ENCODE data around the gene RPS6KL1. TPM values are rescaled to one million over a fixed set of nuclear protein-coding genes. Genes with fewer than 3 reads are reported as not detected.

RPS6KL1 gene, protein sequence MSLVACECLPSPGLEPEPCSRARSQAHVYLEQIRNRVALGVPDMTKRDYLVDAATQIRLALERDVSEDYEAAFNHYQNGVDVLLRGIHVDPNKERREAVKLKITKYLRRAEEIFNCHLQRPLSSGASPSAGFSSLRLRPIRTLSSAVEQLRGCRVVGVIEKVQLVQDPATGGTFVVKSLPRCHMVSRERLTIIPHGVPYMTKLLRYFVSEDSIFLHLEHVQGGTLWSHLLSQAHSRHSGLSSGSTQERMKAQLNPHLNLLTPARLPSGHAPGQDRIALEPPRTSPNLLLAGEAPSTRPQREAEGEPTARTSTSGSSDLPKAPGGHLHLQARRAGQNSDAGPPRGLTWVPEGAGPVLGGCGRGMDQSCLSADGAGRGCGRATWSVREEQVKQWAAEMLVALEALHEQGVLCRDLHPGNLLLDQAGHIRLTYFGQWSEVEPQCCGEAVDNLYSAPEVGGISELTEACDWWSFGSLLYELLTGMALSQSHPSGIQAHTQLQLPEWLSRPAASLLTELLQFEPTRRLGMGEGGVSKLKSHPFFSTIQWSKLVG
- polyA plus RNA-seq (2013, experiment 1 of 2): 4.4 TPM
- polyA plus RNA-seq (2013, experiment 2 of 2): 4.9 TPM

- Histone ChIP-seq H4K8ac (ENCODE audit: low read depth, low read length) (no peak within 1 kb of the TSS), H3K4me3 (ENCODE audit: low read length in 2 of 2) (peak within 1 kb of the TSS; percentile 83 to 94), H3K79me1 (ENCODE audit: low read depth, low read length) (peaks cover 3% of the 10 kb centered on the region), H3K27me3 (ENCODE audit: control insufficient read depth in 3 of 3, insufficient read depth in 3 of 3, low read depth in 1 of 3, low read length in 3 of 3) (peaks cover 0 to 11% (median 0%) of the 10 kb centered on the region in 3 experiments), H3K14ac (ENCODE audit: low read length) (peak within 1 kb of the TSS; percentile 97), H2BK120ac (ENCODE audit: low read depth, low read length) (no peak within 1 kb of the TSS), H3K4me1 (ENCODE audit: control insufficient read depth in 2 of 2, insufficient read depth in 1 of 2, low read depth in 1 of 2, low read length in 2 of 2) (peaks cover 0 to 5% of the 10 kb centered on the region in 2 donors), H3K18ac (ENCODE audit: low read length) (peak within 1 kb of the TSS; percentile 93), H2AFZ (ENCODE audit: low read length) (peak within 1 kb of the TSS; percentile 100), H3K4ac (ENCODE audit: low read length) (no peak within 1 kb of the TSS), H2BK5ac (ENCODE audit: low read length) (no peak within 1 kb of the TSS), H4K91ac (ENCODE audit: low read depth, low read length, poor library complexity) (no peak within 1 kb of the TSS), H3K9ac (ENCODE audit: low read depth, low read length, poor library complexity) (peak within 1 kb of the TSS; percentile 95), H2AK5ac (ENCODE audit: low read depth, low read length) (peak within 1 kb of the TSS; percentile 73), H3K9me3 (replicated peaks in 1 of 2; ENCODE audit: control insufficient read depth in 2 of 2, insufficient read depth in 1 of 2, low read depth in 1 of 2, low read length in 2 of 2) (no peaks in the 10 kb centered on the region), H3K27ac (replicated peaks; ENCODE audit: low read length) (no peak within 1 kb of the TSS), H3K36me3 (replicated peaks in 1 of 2; ENCODE audit: control insufficient read depth in 2 of 2, insufficient read depth in 2 of 2, low read length in 2 of 2) (peaks cover 0 to 3% of the 10 kb centered on the region in 2 donors), H3K23ac (ENCODE audit: low read depth, low read length, poor library complexity) (peak within 1 kb of the TSS; percentile 90), H2BK12ac (ENCODE audit: low read length) (no peak within 1 kb of the TSS), H2BK15ac (ENCODE audit: low read length) (no peak within 1 kb of the TSS), H3K4me2 (ENCODE audit: insufficient read depth, low read length, poor library complexity, severe bottlenecking) (peak within 1 kb of the TSS; percentile 93)
- no CpG with 5 or more reads among the region's 51 CpGs for WGBS, 2 donors (ENCODE audit: extremely low coverage in 2 of 2, insufficient read length in 2 of 2, insufficient replicate concordance in 1 of 2)
- DNase-seq (ENCODE audit: low spot score): peak; percentile 83
Measured at GRCh38 chr14:74922752-74923401, at the start of gene RPS6KL1. Gene RPS6KL1, minus strand, starts transcription at chr14:74923260. Its CDS starts 1,719 bp downstream, at chr14:74921541.

GRCh38 chr14:74968811-74969210 lies 45.8 kb upstream of the RPS6KL1 start:
- Histone ChIP-seq H3K9me3 (replicated peaks in 1 of 2; ENCODE audit: control insufficient read depth in 2 of 2, insufficient read depth in 1 of 2, low read depth in 1 of 2, low read length in 2 of 2) (no peaks in the 10 kb centered on the region), H3K18ac (ENCODE audit: low read length) (no peak overlapping the region), H3K23ac (ENCODE audit: low read depth, low read length, poor library complexity) (no peak overlapping the region), H4K91ac (ENCODE audit: low read depth, low read length, poor library complexity) (no peak overlapping the region), H2AK5ac (ENCODE audit: low read depth, low read length) (no peak overlapping the region), H3K27me3 (ENCODE audit: control insufficient read depth in 3 of 3, insufficient read depth in 3 of 3, low read depth in 1 of 3, low read length in 3 of 3) (no peaks in the 10 kb centered on the region), H3K9ac (ENCODE audit: low read depth, low read length, poor library complexity) (no peak overlapping the region), H2BK120ac (ENCODE audit: low read depth, low read length) (no peak overlapping the region), H3K14ac (ENCODE audit: low read length) (no peak overlapping the region), H3K79me1 (ENCODE audit: low read depth, low read length) (no peaks in the 10 kb centered on the region), H3K4me1 (ENCODE audit: control insufficient read depth in 2 of 2, insufficient read depth in 1 of 2, low read depth in 1 of 2, low read length in 2 of 2) (peaks cover 7 to 18% of the 10 kb centered on the region in 2 donors), H3K36me3 (replicated peaks in 1 of 2; ENCODE audit: control insufficient read depth in 2 of 2, insufficient read depth in 2 of 2, low read length in 2 of 2) (no peaks in the 10 kb centered on the region), H3K4me2 (ENCODE audit: insufficient read depth, low read length, poor library complexity, severe bottlenecking) (no peak overlapping the region), H2BK15ac (ENCODE audit: low read length) (no peak overlapping the region), H3K4me3 (ENCODE audit: low read length in 2 of 2) (no peak overlapping the region), H3K4ac (ENCODE audit: low read length) (no peak overlapping the region), H2AFZ (ENCODE audit: low read length) (no peak overlapping the region), H3K27ac (replicated peaks; ENCODE audit: low read length) (no peak overlapping the region), H2BK5ac (ENCODE audit: low read length) (no peak overlapping the region), H2BK12ac (ENCODE audit: low read length) (no peak overlapping the region), H4K8ac (ENCODE audit: low read depth, low read length) (no peak overlapping the region)
- no peak for DNase-seq (ENCODE audit: low spot score)
- no CpG with 5 or more reads among the region's 1 CpG for WGBS, 2 donors (ENCODE audit: extremely low coverage in 2 of 2, insufficient read length in 2 of 2, insufficient replicate concordance in 1 of 2)

- Histone ChIP-seq H2BK120ac (ENCODE audit: low read depth, low read length) (no peak overlapping the region), H3K4ac (ENCODE audit: low read length) (no peak overlapping the region), H4K8ac (ENCODE audit: low read depth, low read length) (no peak overlapping the region), H2AFZ (ENCODE audit: low read length) (no peak overlapping the region), H3K4me3 (ENCODE audit: low read length in 2 of 2) (no peak overlapping the region), H3K9me3 (replicated peaks in 1 of 2; ENCODE audit: control insufficient read depth in 2 of 2, insufficient read depth in 1 of 2, low read depth in 1 of 2, low read length in 2 of 2) (no peaks in the 10 kb centered on the region), H3K79me1 (ENCODE audit: low read depth, low read length) (no peaks in the 10 kb centered on the region), H2AK5ac (ENCODE audit: low read depth, low read length) (peak overlapping the region; percentile 32), H3K23ac (ENCODE audit: low read depth, low read length, poor library complexity) (no peak overlapping the region), H3K18ac (ENCODE audit: low read length) (no peak overlapping the region), H3K4me1 (ENCODE audit: control insufficient read depth in 2 of 2, insufficient read depth in 1 of 2, low read depth in 1 of 2, low read length in 2 of 2) (peaks cover 14 to 19% of the 10 kb centered on the region in 2 donors), H3K36me3 (replicated peaks in 1 of 2; ENCODE audit: control insufficient read depth in 2 of 2, insufficient read depth in 2 of 2, low read length in 2 of 2) (no peaks in the 10 kb centered on the region), H3K14ac (ENCODE audit: low read length) (no peak overlapping the region), H2BK15ac (ENCODE audit: low read length) (no peak overlapping the region), H3K27me3 (ENCODE audit: control insufficient read depth in 3 of 3, insufficient read depth in 3 of 3, low read depth in 1 of 3, low read length in 3 of 3) (no peaks in the 10 kb centered on the region), H4K91ac (ENCODE audit: low read depth, low read length, poor library complexity) (no peak overlapping the region), H3K4me2 (ENCODE audit: insufficient read depth, low read length, poor library complexity, severe bottlenecking) (no peak overlapping the region), H3K27ac (replicated peaks; ENCODE audit: low read length) (no peak overlapping the region), H2BK12ac (ENCODE audit: low read length) (no peak overlapping the region), H2BK5ac (ENCODE audit: low read length) (no peak overlapping the region), H3K9ac (ENCODE audit: low read depth, low read length, poor library complexity) (no peak overlapping the region)
- no CpG with 5 or more reads among the region's 5 CpGs for WGBS, 2 donors (ENCODE audit: extremely low coverage in 2 of 2, insufficient read length in 2 of 2, insufficient replicate concordance in 1 of 2)
- DNase-seq (ENCODE audit: low spot score): no peak
Measured at GRCh38 chr14:74965486-74966153, 42.6 kb upstream of the RPS6KL1 start.
